NCI-H82 treated with DMSO at 0.1 percent for 48 hours (cell line): ENCODE data around the gene EIF5AL1.
"Not testable (repeated sequence)": the region's sequence is repeated elsewhere in the genome, so short reads cannot be mapped to it uniquely, and the experiment has no call there.

Experiments used
- DNase-seq: peaks from one replicate; lab custom pipeline; 2025; ENCODE audit not compliant: unreplicated experiment; lab: John Stamatoyannopoulos, UW

The EIF5AL1 gene

GRCh38 chr10:79555354-79556309 lies 43.3 kb downstream of the EIF5AL1 start:
- no peak for DNase-seq

- DNase-seq = not testable (repeated sequence)
Measured at GRCh38 chr10:79556961-79557360, 44.6 kb downstream of the EIF5AL1 start.

DNA sequence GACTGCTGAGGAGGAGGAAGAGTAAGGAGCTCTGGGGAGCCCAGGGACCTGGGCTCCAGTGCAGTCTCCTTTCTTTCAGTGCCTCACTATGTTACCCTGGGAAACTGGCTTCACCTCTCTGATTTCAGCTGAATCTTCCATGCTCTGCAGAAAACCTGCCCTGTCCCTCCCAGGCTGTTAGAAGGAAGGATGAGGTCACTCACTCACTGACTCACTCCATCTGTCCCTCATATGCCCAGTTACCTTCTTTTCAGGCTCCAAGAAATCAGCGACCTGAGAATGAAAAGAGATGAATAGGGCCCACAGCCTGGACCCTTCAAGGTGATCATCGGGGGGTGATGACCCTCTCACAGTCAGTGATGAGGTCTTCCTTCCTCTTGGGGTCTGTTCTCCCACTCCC lies 47.4 kb downstream of the EIF5AL1 start:
- no peak for DNase-seq

DNA sequence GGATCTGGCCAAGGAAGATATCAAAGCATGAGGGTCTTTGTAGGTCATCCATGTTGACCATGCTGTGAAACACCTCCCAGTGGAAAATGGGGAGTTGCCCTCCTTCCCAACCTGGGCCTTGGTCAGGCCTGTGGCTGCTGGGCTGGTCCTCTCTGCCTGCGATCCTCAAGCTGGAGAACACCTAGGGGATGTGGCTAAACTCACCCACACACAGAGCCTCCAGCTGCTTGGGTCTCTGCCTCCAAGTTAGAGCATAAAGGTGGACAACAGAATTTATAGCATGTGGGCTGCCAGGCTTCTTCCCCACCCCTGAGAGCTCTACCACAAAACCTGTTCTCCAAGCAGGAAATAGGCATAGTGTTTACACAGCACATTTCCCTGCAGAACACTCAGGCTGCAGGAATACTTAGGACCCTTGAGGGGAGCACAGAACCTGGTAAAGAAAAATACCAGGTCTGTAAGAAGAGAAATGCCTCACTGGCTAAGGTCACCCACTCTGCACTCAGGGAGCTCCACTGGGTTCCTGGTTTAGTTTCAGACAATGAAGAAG lies 47.9 kb downstream of the EIF5AL1 start, which contains the start of gene SFTPA2:
Gene SFTPA2, minus strand, starts transcription at position 248 of the 550 bp plus-strand sequence. CDS start 924 bp downstream, outside the sequence.
- DNase-seq = no peak

- DNase-seq = no peak
Measured at GRCh38 chr10:79561257-79561656, 48.9 kb downstream of the EIF5AL1 start.

GRCh38 chr10:79562135-79562756 lies 49.9 kb downstream of the EIF5AL1 start:
- peak; percentile 0 for DNase-seq

DNA sequence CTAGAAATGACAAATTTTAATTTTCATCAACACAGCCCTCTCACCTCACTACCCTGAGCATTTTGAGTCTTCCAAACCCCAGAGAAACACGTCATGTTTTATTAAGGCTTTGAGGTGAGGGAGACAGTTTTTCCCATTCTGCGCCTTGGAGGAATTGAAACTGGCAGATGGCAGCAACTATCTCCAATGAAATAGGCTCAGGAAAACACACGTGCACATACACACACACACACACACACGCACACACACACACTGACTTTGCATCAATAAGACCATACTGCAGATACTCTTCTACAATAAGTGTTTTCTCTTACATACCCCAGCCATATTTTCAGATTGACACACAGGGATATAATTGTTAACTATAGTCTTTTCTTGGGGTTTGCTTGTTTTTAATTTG lies 51.1 kb downstream of the EIF5AL1 start:
- DNase-seq = no peak
